ACC112 (cell line): ENCODE results near the gene TUBA1A.
"Not testable (repeated sequence)": the region's sequence is repeated elsewhere in the genome, so short reads cannot be mapped to it uniquely, and the experiment has no call there.

Experiments
- H2AFZ ChIP-seq: fragments of 200-600 bp; sonication (generic); one replicate; pipeline ENCODE4 v1.6.0; 2017; ENCODE audit warnings: antibody characterized with exemption, low read length; ENCODE audit not compliant: unreplicated experiment
- H3K27ac ChIP-seq: fragments of 200-600 bp; sonication (generic); 2 replicates; pipeline ENCODE4 v1.5.1; 2014; ENCODE audit warnings: low read depth, mild to moderate bottlenecking, antibody characterized with exemption, low read length, moderate library complexity
- H3K27me3 ChIP-seq: fragments of 200-600 bp; sonication (generic); 2 replicates; pipeline ENCODE4 v1.6.1; 2014; ENCODE audit warnings: mild to moderate bottlenecking, antibody characterized with exemption, low read length, moderate library complexity, mixed read lengths; ENCODE audit not compliant: insufficient read depth
- H3K36me3 ChIP-seq: fragments of 200-600 bp; sonication (generic); 2 replicates; pipeline ENCODE4 v1.6.1; 2016; ENCODE audit warnings: mild to moderate bottlenecking, antibody characterized with exemption, low read length, moderate library complexity, mixed read lengths; ENCODE audit not compliant: insufficient read depth
- H3K4me1 ChIP-seq: fragments of 200-600 bp; sonication (generic); one replicate; pipeline ENCODE4 v1.6.1; 2016; ENCODE audit warnings: low read length, mixed read lengths; ENCODE audit not compliant: insufficient read depth, unreplicated experiment, control insufficient read depth
- H3K4me3 ChIP-seq: fragments of 200-600 bp; sonication (generic); 2 replicates; pipeline ENCODE4 v1.5.1; 2014; ENCODE audit warnings: mild to moderate bottlenecking, low read depth, low read length
- H3K79me2 ChIP-seq: fragments of 200-600 bp; sonication (generic); one replicate; pipeline ENCODE4 v1.6.0; 2016; ENCODE audit warnings: low read length; ENCODE audit not compliant: control insufficient read depth, unreplicated experiment, insufficient read depth

The TUBA1A gene

DNA sequence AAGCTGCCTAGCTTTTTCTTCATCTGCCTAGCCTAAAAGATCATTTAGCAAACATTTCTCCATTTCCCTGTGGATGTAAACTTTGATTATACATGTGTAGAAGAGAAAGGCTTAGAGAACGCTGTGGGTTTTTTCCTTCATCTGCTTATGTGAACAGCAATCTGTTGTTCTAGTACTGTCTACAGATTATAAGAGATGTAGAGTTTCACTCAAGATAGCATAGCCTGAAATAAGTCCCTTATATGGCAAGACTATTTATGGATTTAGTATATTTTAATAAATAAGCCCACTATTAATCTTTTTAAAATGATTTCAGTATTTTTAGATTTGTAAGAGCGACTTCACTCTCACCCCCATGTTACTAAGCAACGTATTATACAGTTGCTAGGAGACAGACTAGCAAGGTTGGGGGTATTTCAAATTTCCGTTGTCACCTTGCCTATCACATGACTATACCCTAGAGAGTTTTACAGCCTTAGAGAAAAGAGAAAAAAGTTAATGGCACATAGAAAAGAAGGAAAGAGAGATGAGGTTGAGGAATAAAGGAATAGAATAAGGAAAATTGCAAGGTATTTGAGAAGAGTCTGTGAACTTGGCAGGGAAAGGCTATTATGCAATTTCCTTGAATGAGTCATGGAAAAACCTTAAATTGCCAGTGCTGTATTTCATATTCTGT is 12.2 kb upstream of the TUBA1A start:
- H3K36me3 ChIP-seq = no peaks in the 10 kb centered on the region
- H3K27me3 ChIP-seq = no peaks in the 10 kb centered on the region
- peak overlapping the region; percentile 97 for H3K27ac ChIP-seq
- H3K4me1 ChIP-seq = peaks cover 34% of the 10 kb centered on the region
- no peaks in the 10 kb centered on the region for H3K79me2 ChIP-seq
- H3K4me3 ChIP-seq = peak overlapping the region; percentile 14
- H2AFZ ChIP-seq = no peak overlapping the region

GRCh38 chr12:49198431-49199155 is 9.7 kb upstream of the TUBA1A start:
- Histone ChIP-seq H3K4me1 (peaks cover 34% of the 10 kb centered on the region), H3K4me3 (peak overlapping the region; percentile 41), H3K27me3 (no peaks in the 10 kb centered on the region), H3K27ac (peak overlapping the region; percentile 56), H3K79me2 (no peaks in the 10 kb centered on the region), H2AFZ (peak overlapping the region; percentile 64), H3K36me3 (no peaks in the 10 kb centered on the region)

DNA sequence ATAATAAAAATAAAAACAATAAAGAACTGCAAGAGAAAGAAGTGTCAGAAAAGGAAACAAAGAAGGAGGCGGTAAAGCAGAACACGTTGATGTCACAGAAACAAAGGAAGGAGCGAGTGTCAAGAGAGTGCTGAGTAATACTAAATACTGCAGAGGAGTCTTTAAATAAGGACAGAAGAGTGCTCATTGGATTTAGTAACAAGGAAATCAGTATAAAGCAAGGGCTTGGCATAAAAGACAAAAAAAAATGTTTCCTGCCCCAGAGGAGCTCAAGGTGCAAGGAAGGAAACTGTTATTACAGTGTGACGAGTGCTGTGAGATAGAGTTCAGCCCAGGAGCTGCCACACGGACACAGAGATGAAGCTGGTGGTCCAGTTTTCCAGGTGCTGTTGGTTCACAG is 8.4 kb upstream of the TUBA1A start:
- Histone ChIP-seq H3K36me3 (no peaks in the 10 kb centered on the region), H3K27ac (no peak overlapping the region), H3K4me1 (peaks cover 33% of the 10 kb centered on the region), H3K79me2 (no peaks in the 10 kb centered on the region), H2AFZ (no peak overlapping the region), H3K27me3 (no peaks in the 10 kb centered on the region), H3K4me3 (no peak overlapping the region)

- no peak overlapping the region for H2AFZ ChIP-seq
Measured at GRCh38 chr12:49195736-49196135, 6.9 kb upstream of the TUBA1A start.

DNA sequence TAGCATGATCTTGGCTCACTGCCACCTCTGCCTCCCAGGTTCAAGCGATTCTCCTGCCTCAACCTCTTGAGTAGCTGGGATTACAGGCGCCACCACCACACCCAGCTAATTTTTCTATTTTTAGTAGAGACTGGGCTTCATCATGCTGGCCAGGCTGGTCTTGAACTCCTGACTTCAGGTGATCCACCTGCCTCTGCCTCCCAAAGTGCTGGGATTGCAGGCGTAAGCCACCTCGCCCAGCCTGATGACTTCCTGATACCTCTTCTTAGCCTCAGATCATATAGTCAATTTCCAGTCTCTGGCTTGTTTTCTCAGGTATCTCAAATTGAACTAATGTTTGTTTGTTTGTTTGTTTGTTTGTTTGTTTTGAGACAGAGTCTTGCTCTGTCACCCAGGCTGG is 4.9 kb upstream of the TUBA1A start:
- not testable (repeated sequence) for H2AFZ ChIP-seq, H3K27me3 ChIP-seq, H3K27ac ChIP-seq, H3K36me3 ChIP-seq, H3K4me3 ChIP-seq, H3K79me2 ChIP-seq
- H3K4me1 ChIP-seq = peaks cover 16% of the 10 kb centered on the region

More at GRCh38 chr12:49195736-49196135, 6.9 kb upstream of the TUBA1A start:
- Histone ChIP-seq H3K27me3 (no peaks in the 10 kb centered on the region), H3K27ac (no peak overlapping the region), H3K36me3 (no peaks in the 10 kb centered on the region), H3K4me3 (no peak overlapping the region), H3K4me1 (peaks cover 20% of the 10 kb centered on the region), H3K79me2 (no peaks in the 10 kb centered on the region)

DNA sequence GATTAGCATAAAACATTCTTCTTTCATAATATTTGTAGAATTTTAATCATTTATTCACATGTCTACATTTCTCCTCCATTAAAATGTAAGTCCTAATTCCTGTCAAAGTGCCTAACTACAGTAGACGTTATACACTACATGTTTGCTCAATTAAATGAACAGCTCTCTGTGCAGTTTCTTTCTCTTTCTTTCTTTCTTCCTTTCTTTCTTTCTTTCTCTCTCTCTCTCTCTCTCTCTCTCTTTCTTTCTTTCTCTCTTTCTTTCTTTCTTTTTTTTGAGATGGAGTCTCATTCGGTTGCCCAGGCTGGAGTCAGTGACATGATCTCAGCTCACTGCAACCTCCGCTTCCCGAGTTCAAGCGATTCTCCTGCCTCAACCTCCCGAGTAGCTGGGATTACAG is 2.6 kb upstream of the TUBA1A start:
- H3K36me3 ChIP-seq, H3K4me3 ChIP-seq, H3K27ac ChIP-seq, H3K27me3 ChIP-seq, H2AFZ ChIP-seq: not testable (repeated sequence)
- peaks cover 15% of the 10 kb centered on the region for H3K4me1 ChIP-seq
- H3K79me2 ChIP-seq = peaks cover 18% of the 10 kb centered on the region

DNA sequence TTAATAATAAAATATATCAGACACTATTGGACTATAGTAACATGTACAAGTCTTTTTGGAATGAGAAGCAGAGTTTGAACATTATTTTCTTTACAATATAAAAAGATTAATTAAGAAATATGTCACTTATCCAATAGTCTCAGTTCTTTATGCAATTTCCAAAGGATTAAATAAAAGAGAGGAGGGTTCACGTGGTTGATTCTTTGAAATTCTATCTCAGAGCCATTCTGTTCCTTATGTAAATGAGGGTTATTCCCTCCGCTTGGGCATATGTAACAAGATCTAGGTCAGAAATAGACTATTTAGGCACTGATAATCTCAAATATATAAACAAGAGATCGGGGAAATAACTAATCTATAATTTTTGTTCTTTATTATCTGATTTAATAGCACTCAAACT is 2.1 kb upstream of the TUBA1A start:
- no peak overlapping the region for H3K27ac ChIP-seq
- peaks cover 18% of the 10 kb centered on the region for H3K79me2 ChIP-seq
- H3K36me3 ChIP-seq = peaks cover 4% of the 10 kb centered on the region
- H3K4me1 ChIP-seq = peaks cover 15% of the 10 kb centered on the region
- no peaks in the 10 kb centered on the region for H3K27me3 ChIP-seq
- no peak overlapping the region for H3K4me3 ChIP-seq
- H2AFZ ChIP-seq = no peak overlapping the region

DNA sequence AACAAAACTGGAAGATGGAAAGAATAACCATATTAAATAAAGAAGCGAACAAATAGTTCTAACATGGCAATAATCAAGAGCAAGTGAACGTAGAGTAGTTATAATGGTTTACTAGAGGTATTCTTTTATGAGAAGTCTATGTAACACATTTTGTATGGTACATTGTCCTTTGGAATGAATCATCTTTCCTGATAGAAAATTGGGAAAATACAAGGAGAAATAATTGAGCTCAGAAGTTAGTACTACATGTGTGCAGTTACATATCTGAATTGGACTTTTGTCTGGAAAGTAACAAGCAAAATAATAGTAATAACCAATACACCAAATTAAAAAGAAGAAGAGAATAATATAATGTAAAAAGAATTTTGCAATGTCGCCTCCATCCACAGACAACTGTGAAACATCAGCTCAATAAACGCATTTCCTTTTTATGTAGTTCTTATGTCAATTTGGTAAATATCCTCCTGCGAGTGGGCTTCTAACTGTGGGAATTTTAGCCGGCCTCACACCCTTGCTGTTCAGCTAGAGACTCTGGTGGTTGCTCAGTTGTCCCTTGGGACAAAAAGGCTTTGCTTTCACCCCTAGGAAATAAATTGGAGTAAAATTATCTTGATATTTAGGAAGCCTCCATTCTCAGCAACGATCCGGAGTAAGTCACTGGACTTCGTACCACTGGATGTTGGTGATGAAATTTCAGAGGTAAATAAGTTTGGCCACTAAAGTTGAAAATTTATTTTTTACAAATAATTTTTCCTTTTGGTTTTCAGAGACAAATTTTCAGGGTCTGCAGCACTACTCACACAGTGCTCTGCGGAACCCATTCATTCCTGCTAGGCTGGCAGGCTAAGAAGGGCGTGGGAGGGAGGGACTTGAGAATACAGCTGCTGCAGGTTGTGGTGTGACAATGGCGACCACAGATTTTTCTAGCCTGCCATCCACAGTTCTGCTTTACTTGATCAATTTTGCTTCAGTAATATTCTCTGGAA is 1.1 kb upstream of the TUBA1A start:
- peaks cover 6% of the 10 kb centered on the region for H3K36me3 ChIP-seq
- peak overlapping the region; percentile 54 for H2AFZ ChIP-seq
- H3K27me3 ChIP-seq = no peaks in the 10 kb centered on the region
- peaks cover 15% of the 10 kb centered on the region for H3K4me1 ChIP-seq
- peak overlapping the region; percentile 91 for H3K4me3 ChIP-seq
- peak overlapping the region; percentile 89 for H3K27ac ChIP-seq
- H3K79me2 ChIP-seq = peaks cover 18% of the 10 kb centered on the region

GRCh38 chr12:49188201-49188915 is 522 bp downstream of the TUBA1A start:
- Histone ChIP-seq H3K4me3 (peak overlapping the region; percentile 91), H3K27ac (peak overlapping the region; percentile 89), H3K36me3 (peaks cover 6% of the 10 kb centered on the region), H3K79me2 (peaks cover 18% of the 10 kb centered on the region), H2AFZ (peak overlapping the region; percentile 16), H3K27me3 (no peaks in the 10 kb centered on the region), H3K4me1 (peaks cover 15% of the 10 kb centered on the region)

DNA sequence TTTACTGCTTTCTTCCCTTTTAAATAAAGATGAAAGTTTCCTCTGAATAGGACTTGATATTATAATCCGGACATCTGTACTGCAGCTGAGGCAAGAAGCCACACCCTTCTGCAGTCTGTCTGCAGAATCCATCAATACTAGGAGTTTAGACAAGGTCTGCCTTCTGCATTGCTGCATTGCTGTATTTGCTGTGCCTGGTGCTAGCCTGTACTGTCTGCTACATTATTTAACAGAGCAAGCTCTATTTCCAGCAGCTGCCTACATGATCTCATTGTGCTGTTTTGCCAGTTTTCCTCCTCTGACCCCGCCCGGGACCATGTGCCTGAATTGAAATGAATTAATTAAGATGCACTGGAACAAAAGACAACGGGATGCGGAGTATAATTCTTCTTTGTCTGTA is 1.7 kb downstream of the TUBA1A start:
- H3K79me2 ChIP-seq = peaks cover 18% of the 10 kb centered on the region
- peaks cover 15% of the 10 kb centered on the region for H3K4me1 ChIP-seq
- peak overlapping the region; percentile 91 for H3K4me3 ChIP-seq
- H2AFZ ChIP-seq = no peak overlapping the region
- peaks cover 6% of the 10 kb centered on the region for H3K36me3 ChIP-seq
- H3K27ac ChIP-seq = no peak overlapping the region
- H3K27me3 ChIP-seq = no peaks in the 10 kb centered on the region
